Suprapubic skin (tissue), 4 donors: Measurements from ENCODE around the gene WAC. TPM values are rescaled to one million over a fixed set of nuclear protein-coding genes. Genes with fewer than 3 reads are reported as not detected.
"Not testable (repeated sequence)": the region's sequence is repeated elsewhere in the genome, so short reads cannot be mapped to it uniquely, and the experiment has no call there.

ENCODE experiments used
- DNase-seq, 2 donors: peaks; one replicate each; pipeline ENCODE4 v3.0.0-alpha.2; 2019; ENCODE audit warnings: low spot score in 2 of 2
- H3K27ac ChIP-seq: fragments of 200-600 bp; sonication (generic); one replicate; pipeline ENCODE4 v1.5.1; 2019
- H3K27me3 ChIP-seq: fragments of 200-600 bp; sonication (generic); one replicate; pipeline ENCODE4 v1.5.1; 2019
- H3K36me3 ChIP-seq: fragments of 200-600 bp; sonication (generic); one replicate; pipeline ENCODE4 v1.5.1; 2019
- H3K4me1 ChIP-seq: fragments of 200-600 bp; sonication (generic); one replicate; pipeline ENCODE4 v1.5.1; 2019
- H3K4me3 ChIP-seq: fragments of 200-600 bp; sonication (generic); one replicate; pipeline ENCODE4 v1.5.1; 2019; ENCODE audit warnings: mild to moderate bottlenecking
- H3K9me3 ChIP-seq: fragments of 200-600 bp; sonication (generic); one replicate; pipeline ENCODE4 v1.5.1; 2019
- EP300 ChIP-seq: sonication (generic); formaldehyde crosslinking; IDR thresholded peaks from one replicate; pipeline ENCODE4 v1.6.1; 2017; ENCODE audit warnings: antibody characterized with exemption
- POLR2A ChIP-seq, 2 donors: fragments of 450-650 bp; IDR thresholded peaks; one replicate each; pipeline ENCODE4 v1.6.1; 2017; ENCODE audit warnings: antibody characterized with exemption in 2 of 2, mild to moderate bottlenecking in 2 of 2, moderate library complexity in 2 of 2
- POLR2AphosphoS5 ChIP-seq, 3 donors: sonication (generic); formaldehyde crosslinking; IDR thresholded peaks; one replicate each; pipeline ENCODE4 v1.6.1; 2017; ENCODE audit warnings: antibody characterized with exemption in 3 of 3
- WGBS: methylation state at CpG from one replicate; pipeline ENCODE4 v1.1.5; 2018; 5-methylcytosine and 5-hydroxymethylcytosine counted together
- total RNA-seq, 4 donors: library from RNA; depleted of rRNA; stranded (reverse); fragments of >200 nt; gene quantifications; one replicate each; pipeline ENCODE4 v1.1.0, GENCODE V29; 2016
- TF ChIP-seq, protein P1 (sequence below), 2 donors: fragments of 200-600 bp in 1 of 2; fragments of 450-650 bp in 1 of 2; sonication (generic) in 1 of 2; IDR thresholded peaks; one replicate each; pipeline ENCODE4 v1.5.1; 2016 to 2019; ENCODE audit warnings: antibody characterized with exemption in 2 of 2, mild to moderate bottlenecking in 1 of 2, moderate library complexity in 1 of 2

The WAC gene
- total RNA-seq, 4 donors from 2014 or later, result 91.6 to 164 (median 107) TPM

DNA sequence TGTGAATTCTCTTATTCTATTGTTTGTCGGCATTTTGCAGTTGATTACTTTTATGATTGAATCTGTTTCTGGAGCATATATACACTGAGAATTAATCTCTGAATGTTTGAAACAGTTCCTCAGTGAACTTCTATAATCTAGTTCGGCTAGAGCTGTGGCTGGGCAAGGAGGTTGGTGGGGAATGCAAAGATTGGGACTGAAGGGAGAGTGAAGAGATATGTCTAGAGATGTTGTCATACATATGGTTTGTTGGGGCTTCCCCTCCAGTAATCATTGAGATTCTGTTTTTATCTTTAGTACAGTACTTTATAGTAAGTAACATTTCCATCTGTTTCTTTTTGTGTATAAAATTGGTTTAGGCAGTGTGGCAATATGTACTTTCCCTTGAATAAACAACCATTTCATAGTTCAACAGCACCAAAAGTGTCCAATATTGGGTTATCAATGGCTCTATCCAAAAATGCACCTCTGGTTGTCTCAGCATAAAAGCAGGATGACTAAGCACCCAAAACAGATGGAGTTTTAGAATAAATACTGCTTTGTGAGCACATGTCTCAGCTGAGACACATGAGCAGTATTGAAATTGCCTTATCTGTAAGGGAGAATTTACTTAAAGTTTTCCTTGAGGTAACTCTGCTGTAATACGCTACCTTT is 36.7 kb downstream of the WAC start:
- Histone ChIP-seq H3K4me3 (no peak overlapping the region), H3K27me3 (no peaks in the 10 kb centered on the region), H3K27ac (no peak overlapping the region), H3K36me3 (peaks cover 11% of the 10 kb centered on the region), H3K4me1 (peaks cover 43% of the 10 kb centered on the region), H3K9me3 (no peaks in the 10 kb centered on the region)
- DNase-seq, result no peak
- WGBS, result 46% methylated on average over 3 of the region's 3 CpGs
- TF ChIP-seq POLR2A (IDR thresholded peaks at IDR 0.05) (no peak), POLR2AphosphoS5 (IDR thresholded peaks at IDR 0.05) (no peak), EP300 (no peak)
- TF ChIP-seq, protein P1, sequence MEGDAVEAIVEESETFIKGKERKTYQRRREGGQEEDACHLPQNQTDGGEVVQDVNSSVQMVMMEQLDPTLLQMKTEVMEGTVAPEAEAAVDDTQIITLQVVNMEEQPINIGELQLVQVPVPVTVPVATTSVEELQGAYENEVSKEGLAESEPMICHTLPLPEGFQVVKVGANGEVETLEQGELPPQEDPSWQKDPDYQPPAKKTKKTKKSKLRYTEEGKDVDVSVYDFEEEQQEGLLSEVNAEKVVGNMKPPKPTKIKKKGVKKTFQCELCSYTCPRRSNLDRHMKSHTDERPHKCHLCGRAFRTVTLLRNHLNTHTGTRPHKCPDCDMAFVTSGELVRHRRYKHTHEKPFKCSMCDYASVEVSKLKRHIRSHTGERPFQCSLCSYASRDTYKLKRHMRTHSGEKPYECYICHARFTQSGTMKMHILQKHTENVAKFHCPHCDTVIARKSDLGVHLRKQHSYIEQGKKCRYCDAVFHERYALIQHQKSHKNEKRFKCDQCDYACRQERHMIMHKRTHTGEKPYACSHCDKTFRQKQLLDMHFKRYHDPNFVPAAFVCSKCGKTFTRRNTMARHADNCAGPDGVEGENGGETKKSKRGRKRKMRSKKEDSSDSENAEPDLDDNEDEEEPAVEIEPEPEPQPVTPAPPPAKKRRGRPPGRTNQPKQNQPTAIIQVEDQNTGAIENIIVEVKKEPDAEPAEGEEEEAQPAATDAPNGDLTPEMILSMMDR (IDR thresholded peaks at IDR 0.05), result no peak

DNA sequence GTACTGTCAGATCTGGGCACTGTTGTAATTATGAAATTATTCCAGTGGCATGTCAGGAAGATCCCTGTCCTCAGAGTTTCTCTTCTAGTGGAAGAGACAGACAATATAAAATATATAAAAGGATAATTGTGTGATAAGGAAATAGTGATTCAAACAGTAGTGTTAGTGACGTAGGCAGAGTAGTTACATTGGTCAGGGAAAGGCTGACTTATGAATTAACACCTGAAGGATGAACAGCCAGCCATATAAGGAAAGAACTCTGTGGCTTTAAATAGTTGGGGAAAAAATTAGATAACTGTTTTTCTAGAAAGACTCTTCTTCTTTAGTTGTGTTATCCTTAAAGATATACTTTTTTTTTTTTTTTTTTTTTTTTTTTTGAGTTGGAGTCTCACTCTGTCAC is 37.7 kb downstream of the WAC start:
- Histone ChIP-seq H3K36me3 (peaks cover 11% of the 10 kb centered on the region), H3K27ac (no peak overlapping the region), H3K27me3 (no peaks in the 10 kb centered on the region), H3K4me3 (no peak overlapping the region), H3K4me1 (peaks cover 41% of the 10 kb centered on the region), H3K9me3 (no peaks in the 10 kb centered on the region)
- DNase-seq, result no peak
- WGBS, result 70% methylated on average over 1 of the region's 1 CpG
- TF ChIP-seq, protein P1 (IDR thresholded peaks at IDR 0.05), result no peak
- TF ChIP-seq POLR2A (IDR thresholded peaks at IDR 0.05) (no peak), EP300 (no peak), POLR2AphosphoS5 (IDR thresholded peaks at IDR 0.05) (no peak)

DNA sequence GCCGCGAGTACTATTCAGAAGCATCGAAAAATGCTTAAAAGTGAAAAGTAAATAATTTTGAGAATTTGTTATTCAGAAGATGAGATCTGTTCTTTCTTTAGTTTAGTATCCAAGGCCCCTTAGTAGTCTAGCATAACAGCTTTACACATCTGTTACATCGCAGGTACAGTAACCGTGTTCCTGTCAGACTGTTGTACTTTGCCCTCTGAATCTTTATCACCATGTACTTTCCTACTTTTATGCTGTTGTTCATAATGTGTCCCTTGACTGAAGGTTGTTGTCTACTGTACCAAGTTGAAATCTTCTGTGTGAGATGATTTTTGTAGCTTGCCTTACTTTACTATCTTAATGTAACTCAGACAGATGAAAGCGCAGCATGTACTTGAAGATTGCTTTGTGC is 38.3 kb downstream of the WAC start:
- 88% methylated on average over 6 of the region's 6 CpGs for WGBS
- Histone ChIP-seq H3K9me3 (no peaks in the 10 kb centered on the region), H3K27ac (no peak overlapping the region), H3K4me1 (peaks cover 36% of the 10 kb centered on the region), H3K4me3 (no peak overlapping the region), H3K27me3 (no peaks in the 10 kb centered on the region), H3K36me3 (peaks cover 11% of the 10 kb centered on the region)
- no peak for TF ChIP-seq EP300
- TF ChIP-seq, protein P1 (IDR thresholded peaks at IDR 0.05), result no peak
- TF ChIP-seq POLR2AphosphoS5 (IDR thresholded peaks at IDR 0.05), result no peak
- TF ChIP-seq POLR2A (IDR thresholded peaks at IDR 0.05), result no peak
- no peak for DNase-seq

DNA sequence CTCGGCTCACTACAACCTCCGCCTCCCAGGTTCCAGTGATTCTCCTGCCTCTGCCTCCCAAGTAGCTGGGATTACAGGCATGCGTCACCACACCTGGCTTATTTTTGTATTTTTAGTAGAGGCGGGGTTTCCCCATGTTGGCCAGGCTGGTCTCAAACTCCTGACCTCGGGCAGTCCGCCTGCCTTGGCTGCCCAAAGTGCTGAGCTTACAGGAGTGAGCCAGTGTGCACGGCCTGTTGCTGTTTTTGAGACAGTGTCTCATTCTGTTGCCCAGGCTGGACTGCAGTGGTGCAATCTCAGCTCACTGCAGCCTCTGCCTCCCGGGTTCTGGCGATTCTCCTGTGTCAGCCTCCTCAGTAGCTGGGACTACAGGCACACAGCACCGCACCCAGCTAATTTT is 41.3 kb downstream of the WAC start:
- H3K27me3 ChIP-seq, H3K9me3 ChIP-seq, H3K27ac ChIP-seq, H3K4me3 ChIP-seq, H3K36me3 ChIP-seq, DNase-seq: not testable (repeated sequence)
- 94% methylated on average over 10 of the region's 10 CpGs for WGBS
- peaks cover 22% of the 10 kb centered on the region for H3K4me1 ChIP-seq

DNA sequence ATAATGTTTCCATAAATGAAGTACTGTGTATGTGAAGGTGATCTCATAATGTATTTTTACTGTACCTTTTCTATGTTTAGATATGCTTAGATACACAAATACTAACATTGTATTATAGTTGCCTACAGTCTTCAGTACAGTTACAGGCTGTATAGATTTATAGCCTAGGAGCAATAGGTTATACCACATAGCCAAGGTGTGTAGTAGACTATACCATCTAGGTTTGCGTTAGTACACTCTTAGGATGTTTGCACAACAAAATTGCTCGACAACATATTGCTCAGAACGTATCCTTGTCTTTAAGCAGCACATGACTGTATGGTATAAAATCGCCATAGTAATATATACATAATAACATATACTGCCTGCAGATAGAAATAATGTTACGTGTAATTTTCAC is 42.9 kb downstream of the WAC start:
- peaks cover 16% of the 10 kb centered on the region for H3K4me1 ChIP-seq
- WGBS, result 93% methylated on average over 5 of the region's 5 CpGs

More for the DNA sequence above, 42.9 kb downstream of the WAC start:
- Histone ChIP-seq H3K36me3 (peaks cover 5% of the 10 kb centered on the region), H3K27ac (no peak overlapping the region), H3K27me3 (no peaks in the 10 kb centered on the region), H3K4me3 (no peak overlapping the region), H3K9me3 (no peaks in the 10 kb centered on the region)
- TF ChIP-seq, protein P1 (IDR thresholded peaks at IDR 0.05), result no peak
- TF ChIP-seq POLR2AphosphoS5 (IDR thresholded peaks at IDR 0.05), result no peak
- no peak for TF ChIP-seq POLR2A (IDR thresholded peaks at IDR 0.05)
- TF ChIP-seq EP300, result no peak
- no peak for DNase-seq
